HG02973 (cell line): Measurements from ENCODE around the gene PRRT1.
"Not testable (repeated sequence)": the region's sequence is repeated elsewhere in the genome, so short reads cannot be mapped to it uniquely, and the experiment has no call there.

Source experiments
- ATAC-seq: cut with Tn5 transposase; IDR thresholded peaks from one replicate; pipeline ENCODE4 v1.9.1; 2021; ENCODE audit warnings: moderate library complexity; ENCODE audit not compliant: unreplicated experiment

PRRT1 gene

GRCh38 chr6:32152769-32153563 lies 1.2 kb upstream of the PRRT1 start:
- no peak for ATAC-seq

- ATAC-seq, result no peak
These were observed 417 bp downstream of the PRRT1 start for GRCh38 chr6:32151181-32151862.

GRCh38 chr6:32149932-32150870 lies 1.5 kb downstream of the PRRT1 start:
- ATAC-seq, result no peak

- no peak for ATAC-seq
These were observed 2.5 kb downstream of the PRRT1 start for GRCh38 chr6:32149092-32149755.

- no peak for ATAC-seq
These were observed 3.2 kb downstream of the PRRT1 start for GRCh38 chr6:32148289-32149091.

- no peak for ATAC-seq
These were observed 4.2 kb downstream of the PRRT1 start for GRCh38 chr6:32147401-32148132.

- ATAC-seq, result no peak
These were observed 5.1 kb downstream of the PRRT1 start for GRCh38 chr6:32146687-32147086.

GRCh38 chr6:32146287-32146686 lies 5.5 kb downstream of the PRRT1 start:
- no peak for ATAC-seq

GRCh38 chr6:32144238-32144637 lies 7.5 kb downstream of the PRRT1 start:
- ATAC-seq, result not testable (repeated sequence)

GRCh38 chr6:32140420-32141046 lies 11.2 kb downstream of the PRRT1 start:
- no peak for ATAC-seq

- ATAC-seq, result no peak
These were observed 12.1 kb downstream of the PRRT1 start for GRCh38 chr6:32139590-32139989.

- no peak for ATAC-seq
These were observed 14.3 kb downstream of the PRRT1 start for GRCh38 chr6:32137454-32137853.

GRCh38 chr6:32133786-32134185 lies 18.0 kb downstream of the PRRT1 start:
- no peak for ATAC-seq

- no peak for ATAC-seq
These were observed 19.6 kb downstream of the PRRT1 start for GRCh38 chr6:32132110-32132509.

GRCh38 chr6:32131439-32131948 lies 20.2 kb downstream of the PRRT1 start:
- ATAC-seq, result no peak

- ATAC-seq, result no peak
These were observed 22.2 kb downstream of the PRRT1 start for GRCh38 chr6:32129297-32130088.

GRCh38 chr6:32128751-32129296 lies 22.9 kb downstream of the PRRT1 start:
- no peak for ATAC-seq
